Activated T-cell treated with anti-CD3 and anti-CD28 coated beads, Interleukin-2, amount 50 U/mL, for 1 hour (primary cell): Measurements from ENCODE around the gene PCDHGA2.
"Not testable (repeated sequence)": the region's sequence is repeated elsewhere in the genome, so short reads cannot be mapped to it uniquely, and the experiment has no call there.

Experiments used
- DNase-seq: peaks from one replicate; pipeline ENCODE4 v3.0.0-alpha.2; 2020

The PCDHGA2 gene

DNA sequence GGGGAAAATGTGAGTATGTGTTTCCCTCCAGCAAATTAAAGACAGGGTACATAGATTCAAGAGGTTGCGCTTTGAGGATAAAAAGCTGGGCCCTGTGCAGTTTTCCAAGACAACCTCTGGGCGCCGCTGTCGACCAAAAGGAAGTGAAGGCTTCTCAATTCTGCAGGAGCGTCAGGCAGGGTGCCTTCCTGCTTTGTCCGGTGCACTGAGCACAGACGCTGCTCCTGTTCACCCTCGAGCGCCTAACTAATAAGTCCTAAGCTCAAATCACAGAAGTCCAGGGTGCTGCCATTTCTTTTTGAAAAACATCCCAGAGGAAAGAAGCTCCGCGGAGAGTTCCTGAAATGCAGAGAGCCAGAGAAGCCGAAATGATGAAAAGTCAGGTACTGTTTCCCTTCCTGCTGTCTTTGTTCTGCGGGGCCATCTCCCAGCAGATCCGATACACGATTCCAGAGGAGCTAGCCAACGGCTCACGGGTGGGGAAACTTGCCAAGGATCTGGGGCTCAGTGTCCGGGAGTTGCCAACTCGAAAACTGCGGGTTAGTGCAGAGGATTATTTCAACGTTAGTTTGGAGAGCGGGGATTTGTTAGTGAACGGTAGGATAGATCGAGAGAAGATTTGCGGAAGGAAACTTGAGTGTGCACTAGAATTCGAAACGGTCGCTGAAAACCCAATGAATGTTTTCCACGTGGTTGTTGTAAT lies 11.5 kb downstream of the PCDHGA2 start, which contains the start of gene PCDHGB1:
PCDHGB1 (plus strand) TSS at position 183 of the 703 bp plus-strand sequence; CDS start at position 345, 162 bp downstream.
- no peak for DNase-seq

- no peak for DNase-seq
These were observed 13.0 kb downstream of the PCDHGA2 start for GRCh38 chr5:141351591-141351990.

- no peak for DNase-seq
These were observed 16.4 kb downstream of the PCDHGA2 start, which contains the start of gene PCDHGA4 for GRCh38 chr5:141354900-141355469. Gene PCDHGA4, plus strand, starts transcription at chr5:141355021. Its CDS starts 87 bp downstream, at chr5:141355108.

DNA sequence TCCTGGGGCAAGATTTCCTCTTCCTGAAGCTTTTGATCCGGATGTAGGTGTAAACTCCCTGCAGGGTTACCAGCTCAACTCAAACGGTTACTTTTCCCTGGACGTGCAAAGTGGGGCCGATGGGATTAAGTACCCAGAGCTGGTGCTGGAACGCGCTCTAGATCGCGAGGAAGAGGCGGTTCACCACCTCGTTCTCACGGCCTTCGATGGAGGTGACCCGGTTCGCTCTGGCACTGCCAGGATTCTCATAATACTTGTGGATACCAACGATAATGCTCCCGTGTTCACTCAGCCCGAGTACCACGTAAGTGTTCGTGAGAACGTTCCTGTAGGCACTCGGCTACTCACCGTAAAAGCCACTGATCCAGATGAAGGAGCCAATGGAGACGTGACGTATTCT lies 17.1 kb downstream of the PCDHGA2 start:
- no peak for DNase-seq

DNA sequence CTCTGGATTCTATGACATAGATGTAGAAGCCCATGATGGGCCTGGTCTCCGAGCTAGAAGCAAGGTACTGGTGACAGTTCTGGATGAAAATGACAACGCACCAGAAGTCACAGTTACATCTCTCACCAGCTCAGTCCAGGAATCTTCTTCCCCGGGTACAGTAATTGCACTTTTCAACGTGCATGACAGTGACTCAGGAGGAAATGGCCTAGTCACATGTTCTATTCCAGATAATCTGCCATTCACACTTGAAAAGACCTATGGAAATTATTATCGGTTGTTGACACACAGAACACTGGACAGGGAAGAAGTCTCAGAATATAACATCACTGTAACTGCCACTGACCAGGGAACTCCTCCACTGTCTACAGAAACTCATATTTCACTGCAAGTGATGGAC lies 17.6 kb downstream of the PCDHGA2 start:
- DNase-seq = no peak

- DNase-seq = no peak
These were observed 18.4 kb downstream of the PCDHGA2 start for GRCh38 chr5:141356950-141357349.

DNA sequence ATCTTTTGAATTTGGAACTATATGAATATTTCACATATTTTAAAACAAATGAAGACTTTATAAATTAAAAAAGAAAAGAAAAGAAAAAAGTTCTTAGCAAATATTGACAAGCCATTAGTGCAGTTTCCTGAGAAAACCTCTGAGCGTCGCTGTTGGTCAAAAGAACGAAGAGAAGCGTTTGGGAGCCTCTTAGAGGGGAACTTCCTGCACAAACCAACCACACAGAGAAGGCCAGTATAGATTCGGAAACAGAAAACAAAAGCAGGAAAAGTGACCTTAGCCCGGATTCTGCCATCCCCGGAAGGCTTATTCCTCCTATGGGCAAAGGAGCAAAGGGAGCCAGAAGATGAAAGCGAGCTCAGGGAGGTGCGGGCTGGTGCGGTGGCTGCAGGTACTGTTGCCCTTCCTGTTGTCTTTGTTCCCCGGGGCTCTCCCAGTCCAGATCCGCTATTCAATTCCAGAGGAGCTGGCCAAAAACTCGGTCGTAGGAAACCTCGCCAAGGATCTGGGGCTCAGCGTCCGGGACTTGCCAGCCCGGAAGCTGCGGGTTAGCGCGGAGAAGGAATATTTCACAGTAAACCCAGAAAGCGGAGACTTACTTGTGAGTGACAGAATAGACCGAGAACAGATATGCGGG lies 21.3 kb downstream of the PCDHGA2 start, which contains the start of gene PCDHGB2:
PCDHGB2 (plus strand) TSS at position 205 of the 637 bp plus-strand sequence; CDS start at position 347, 142 bp downstream.
- DNase-seq = no peak

- no peak for DNase-seq
These were observed 22.1 kb downstream of the PCDHGA2 start for GRCh38 chr5:141360685-141361084.

GRCh38 chr5:141362719-141363118 lies 24.2 kb downstream of the PCDHGA2 start:
- no peak for DNase-seq

DNA sequence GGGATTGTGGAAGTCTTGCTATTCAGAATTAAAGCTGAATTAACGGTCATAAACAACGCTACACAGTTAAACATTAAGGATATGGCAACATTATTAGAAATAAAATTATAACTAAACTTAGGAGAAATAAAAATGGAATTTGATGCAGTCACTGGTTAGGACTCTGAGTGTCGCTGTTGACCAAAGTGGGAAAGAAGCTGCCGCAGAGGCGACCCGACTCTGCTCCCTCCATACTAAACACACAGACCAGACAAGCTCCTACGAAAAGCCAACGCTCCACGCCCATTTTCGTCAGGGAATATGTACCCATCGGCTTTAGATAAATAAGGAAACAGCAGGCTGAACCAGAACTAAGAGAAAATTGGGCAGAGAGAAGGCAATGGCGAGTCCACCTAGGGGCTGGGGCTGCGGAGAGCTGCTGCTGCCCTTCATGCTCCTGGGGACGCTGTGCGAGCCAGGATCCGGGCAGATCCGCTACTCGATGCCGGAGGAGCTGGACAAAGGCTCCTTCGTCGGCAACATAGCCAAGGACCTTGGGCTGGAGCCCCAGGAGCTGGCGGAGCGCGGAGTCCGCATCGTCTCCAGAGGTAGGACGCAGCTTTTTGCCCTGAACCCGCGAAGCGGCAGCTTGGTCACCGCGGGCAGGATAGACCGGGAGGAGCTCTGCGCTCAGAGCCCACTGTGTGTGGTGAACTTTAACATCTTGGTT lies 25.5 kb downstream of the PCDHGA2 start, which contains the start of gene PCDHGA5:
PCDHGA5 (plus strand) TSS at position 211 of the 709 bp plus-strand sequence; CDS start at position 380, 169 bp downstream.
- no peak for DNase-seq

DNA sequence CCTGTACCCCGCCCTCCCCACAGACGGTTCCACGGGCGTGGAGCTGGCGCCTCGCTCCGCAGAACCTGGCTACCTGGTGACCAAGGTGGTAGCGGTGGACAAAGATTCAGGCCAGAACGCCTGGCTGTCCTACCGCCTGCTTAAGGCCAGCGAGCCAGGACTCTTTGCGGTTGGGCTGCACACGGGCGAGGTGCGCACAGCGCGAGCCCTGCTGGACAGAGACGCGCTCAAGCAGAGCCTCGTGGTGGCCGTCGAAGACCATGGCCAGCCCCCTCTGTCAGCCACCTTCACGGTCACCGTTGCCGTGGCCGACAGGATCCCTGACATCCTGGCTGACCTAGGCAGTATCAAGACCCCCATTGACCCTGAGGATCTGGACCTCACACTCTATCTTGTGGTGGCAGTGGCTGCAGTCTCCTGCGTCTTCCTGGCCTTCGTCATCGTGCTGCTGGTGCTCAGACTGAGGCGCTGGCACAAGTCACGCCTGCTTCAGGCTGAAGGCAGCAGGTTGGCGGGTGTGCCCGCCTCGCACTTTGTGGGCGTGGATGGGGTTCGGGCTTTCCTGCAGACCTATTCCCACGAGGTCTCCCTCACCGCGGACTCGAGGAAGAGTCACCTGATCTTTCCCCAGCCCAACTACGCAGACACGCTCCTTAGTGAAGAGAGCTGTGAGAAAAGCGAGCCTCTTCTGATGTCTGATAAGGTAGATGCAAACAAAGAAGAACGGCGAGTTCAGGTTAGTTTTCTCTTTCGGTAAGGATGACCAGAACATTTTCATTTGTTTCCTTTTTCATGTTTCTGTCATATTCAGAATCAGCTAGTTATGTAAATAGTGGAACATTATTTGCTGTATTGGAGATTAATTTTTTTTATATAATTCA lies 27.7 kb downstream of the PCDHGA2 start:
- no peak for DNase-seq

GRCh38 chr5:141369994-141370848 lies 31.7 kb downstream of the PCDHGA2 start, which contains the start of gene PCDHGB3:
Gene PCDHGB3, plus strand, starts transcription at chr5:141370242. Its CDS starts 153 bp downstream, at chr5:141370395.
- no peak for DNase-seq

DNA sequence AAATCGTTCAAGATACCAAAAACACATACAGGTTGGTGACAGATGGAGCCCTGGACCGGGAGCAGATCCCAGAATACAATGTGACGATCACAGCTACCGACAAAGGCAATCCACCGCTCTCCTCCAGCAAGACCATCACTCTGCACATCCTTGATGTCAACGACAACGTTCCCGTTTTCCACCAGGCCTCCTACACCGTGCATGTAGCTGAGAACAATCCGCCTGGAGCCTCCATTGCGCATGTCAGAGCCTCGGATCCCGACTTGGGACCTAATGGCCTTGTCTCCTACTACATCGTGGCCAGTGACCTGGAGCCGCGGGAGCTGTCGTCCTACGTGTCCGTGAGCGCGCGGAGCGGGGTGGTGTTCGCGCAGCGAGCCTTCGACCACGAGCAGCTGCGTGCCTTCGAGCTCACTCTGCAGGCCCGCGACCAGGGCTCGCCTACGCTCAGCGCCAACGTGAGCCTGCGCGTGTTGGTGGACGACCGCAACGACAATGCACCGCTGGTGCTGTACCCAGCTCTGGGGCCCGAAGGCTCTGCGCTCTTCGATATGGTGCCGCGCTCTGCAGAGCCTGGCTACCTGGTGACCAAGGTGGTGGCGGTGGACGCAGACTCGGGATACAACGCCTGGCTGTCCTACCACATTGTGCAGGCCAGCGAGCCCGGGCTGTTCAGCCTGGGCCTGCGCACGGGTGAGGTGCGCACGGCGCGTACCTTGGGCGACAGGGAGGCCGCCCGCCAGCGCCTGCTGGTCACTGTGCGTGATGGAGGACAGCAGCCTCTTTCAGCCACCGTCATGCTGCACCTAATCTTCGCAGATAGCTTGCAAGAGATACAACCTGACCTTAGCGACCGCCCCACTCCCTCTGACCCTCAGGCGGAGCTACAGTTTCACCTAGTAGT lies 33.3 kb downstream of the PCDHGA2 start:
- DNase-seq = no peak

- DNase-seq = no peak
These were observed 35.2 kb downstream of the PCDHGA2 start, which contains the start of gene PCDHGA6 for GRCh38 chr5:141373673-141374317. Gene PCDHGA6, plus strand, starts transcription at chr5:141373891. Its CDS starts 193 bp downstream, at chr5:141374084.

GRCh38 chr5:141374627-141375026 lies 36.1 kb downstream of the PCDHGA2 start:
- DNase-seq = no peak

- DNase-seq = not testable (repeated sequence)
These were observed 37.0 kb downstream of the PCDHGA2 start for GRCh38 chr5:141375444-141376155.

DNA sequence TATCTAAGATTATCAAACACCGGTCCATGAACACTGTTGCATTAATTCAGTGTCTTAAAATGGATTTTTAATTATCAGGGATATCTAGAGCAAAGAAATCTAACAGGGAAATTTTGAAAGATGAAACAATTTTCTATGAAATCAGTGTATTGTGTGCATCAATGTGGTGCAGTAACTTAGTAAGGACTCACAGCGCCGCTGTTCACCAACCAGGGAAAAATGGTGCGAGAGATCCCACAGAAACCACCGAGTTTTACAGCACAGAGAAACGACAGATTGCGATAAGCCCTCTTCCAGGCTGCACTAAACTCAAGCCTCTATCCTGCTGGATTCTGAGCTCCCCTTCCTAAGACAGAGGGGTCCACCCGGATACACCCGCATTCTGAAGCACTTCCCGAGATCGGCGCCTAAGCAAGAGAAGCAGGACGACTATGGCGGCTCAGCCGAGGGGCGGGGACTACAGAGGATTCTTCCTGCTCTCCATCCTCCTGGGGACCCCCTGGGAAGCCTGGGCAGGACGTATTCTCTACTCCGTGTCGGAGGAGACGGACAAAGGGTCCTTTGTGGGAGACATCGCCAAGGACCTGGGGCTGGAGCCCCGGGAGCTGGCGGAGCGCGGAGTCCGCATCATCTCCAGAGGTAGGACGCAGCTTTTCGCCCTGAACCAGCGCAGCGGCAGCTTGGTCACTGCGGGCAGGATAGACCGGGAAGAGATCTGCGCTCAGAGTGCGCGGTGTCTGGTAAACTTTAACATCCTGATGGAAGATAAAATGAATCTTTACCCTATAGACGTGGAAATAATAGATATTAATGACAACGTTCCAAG lies 44.1 kb downstream of the PCDHGA2 start, which contains the start of gene PCDHGA7:
PCDHGA7 (plus strand) TSS at position 274 of the 826 bp plus-strand sequence; CDS start at position 432, 158 bp downstream.
- DNase-seq = no peak
